Skeletal muscle satellite cell (primary cell): ENCODE data around the gene STARD13.
A peak's percentile ranks its signal among the peaks of the same experiment; 100 is the strongest.

Experiments used
- H3K27me3 ChIP-seq: 2 replicates; pipeline ENCODE4 v1.7.0; 2013; ENCODE audit warnings: low read length; ENCODE audit not compliant: control insufficient read depth, insufficient read depth
- H3K36me3 ChIP-seq: 2 replicates; pipeline ENCODE4 v1.7.0; 2013; ENCODE audit warnings: mild to moderate bottlenecking, control low read depth, low read length; ENCODE audit not compliant: insufficient read depth
- H3K4me1 ChIP-seq: 2 replicates; pipeline ENCODE4 v1.7.0; 2013; ENCODE audit warnings: low read length; ENCODE audit not compliant: control insufficient read depth, insufficient read depth
- H3K4me2 ChIP-seq: 2 replicates; pipeline ENCODE4 v1.7.0; 2013; ENCODE audit warnings: mild to moderate bottlenecking, low read length
- H3K4me3 ChIP-seq: 2 replicates; pipeline ENCODE4 v1.7.0; 2013; ENCODE audit warnings: low read length
- H3K9ac ChIP-seq: 2 replicates; pipeline ENCODE4 v1.7.0; 2013; ENCODE audit warnings: mild to moderate bottlenecking, low read depth, low read length, moderate library complexity
- H3K9me3 ChIP-seq: replicated peaks from 2 replicates; pipeline ENCODE4 v1.7.0; 2013; ENCODE audit warnings: mild to moderate bottlenecking, control low read depth, low read length

The STARD13 gene

GRCh38 chr13:33081666-33082065 is 203.9 kb downstream of the STARD13 start:
- Histone ChIP-seq H3K9me3 (no peaks in the 10 kb centered on the region), H3K4me2 (no peak overlapping the region), H3K27me3 (peaks cover 13% of the 10 kb centered on the region), H3K36me3 (no peaks in the 10 kb centered on the region), H3K4me1 (peaks cover 18% of the 10 kb centered on the region), H3K4me3 (no peak overlapping the region), H3K9ac (no peak overlapping the region)

- Histone ChIP-seq H3K4me2 (peak overlapping the region; percentile 65), H3K9me3 (no peaks in the 10 kb centered on the region), H3K9ac (no peak overlapping the region), H3K27me3 (peaks cover 13% of the 10 kb centered on the region), H3K4me3 (peak overlapping the region; percentile 18), H3K4me1 (peaks cover 18% of the 10 kb centered on the region), H3K36me3 (no peaks in the 10 kb centered on the region)
Observed at GRCh38 chr13:33080972-33081590, 204.5 kb downstream of the STARD13 start.

- H3K9me3 ChIP-seq: no peaks in the 10 kb centered on the region
- no peak overlapping the region for H3K4me3 ChIP-seq
- H3K36me3 ChIP-seq: no peaks in the 10 kb centered on the region
- H3K4me2 ChIP-seq: no peak overlapping the region
- H3K4me1 ChIP-seq: peaks cover 18% of the 10 kb centered on the region
- peaks cover 7% of the 10 kb centered on the region for H3K27me3 ChIP-seq
- H3K9ac ChIP-seq: no peak overlapping the region
Observed at GRCh38 chr13:33079960-33080359, 205.6 kb downstream of the STARD13 start.

- Histone ChIP-seq H3K9ac (no peak overlapping the region), H3K9me3 (no peaks in the 10 kb centered on the region), H3K27me3 (peaks cover 7% of the 10 kb centered on the region), H3K4me3 (no peak overlapping the region), H3K4me2 (no peak overlapping the region), H3K4me1 (peaks cover 18% of the 10 kb centered on the region), H3K36me3 (no peaks in the 10 kb centered on the region)
Observed at GRCh38 chr13:33078263-33078662, 207.3 kb downstream of the STARD13 start.

GRCh38 chr13:33076001-33076992 is 209.3 kb downstream of the STARD13 start:
- no peaks in the 10 kb centered on the region for H3K9me3 ChIP-seq
- no peak overlapping the region for H3K9ac ChIP-seq
- H3K4me1 ChIP-seq: peaks cover 10% of the 10 kb centered on the region

GRCh38 chr13:33073338-33073737 is 212.2 kb downstream of the STARD13 start:
- Histone ChIP-seq H3K9me3 (no peaks in the 10 kb centered on the region), H3K27me3 (peaks cover 2% of the 10 kb centered on the region), H3K4me1 (no peaks in the 10 kb centered on the region), H3K9ac (no peak overlapping the region), H3K4me2 (no peak overlapping the region), H3K4me3 (no peak overlapping the region), H3K36me3 (no peaks in the 10 kb centered on the region)

More at GRCh38 chr13:33076001-33076992, 209.3 kb downstream of the STARD13 start:
- H3K36me3 ChIP-seq: no peaks in the 10 kb centered on the region
- H3K4me2 ChIP-seq: no peak overlapping the region
- no peak overlapping the region for H3K4me3 ChIP-seq
- H3K27me3 ChIP-seq: peaks cover 7% of the 10 kb centered on the region

- H3K27me3 ChIP-seq: no peaks in the 10 kb centered on the region
- H3K4me1 ChIP-seq: no peaks in the 10 kb centered on the region
- no peak overlapping the region for H3K9ac ChIP-seq
Observed at GRCh38 chr13:33072759-33073158, 212.8 kb downstream of the STARD13 start.

GRCh38 chr13:33072282-33072681 is 213.3 kb downstream of the STARD13 start:
- H3K4me3 ChIP-seq: no peak overlapping the region
- no peaks in the 10 kb centered on the region for H3K36me3 ChIP-seq
- H3K9ac ChIP-seq: no peak overlapping the region
- no peaks in the 10 kb centered on the region for H3K4me1 ChIP-seq
- no peak overlapping the region for H3K4me2 ChIP-seq
- no peaks in the 10 kb centered on the region for H3K9me3 ChIP-seq
- H3K27me3 ChIP-seq: no peaks in the 10 kb centered on the region

More at GRCh38 chr13:33072759-33073158, 212.8 kb downstream of the STARD13 start:
- Histone ChIP-seq H3K4me2 (no peak overlapping the region), H3K9me3 (no peaks in the 10 kb centered on the region), H3K4me3 (no peak overlapping the region), H3K36me3 (no peaks in the 10 kb centered on the region)

- Histone ChIP-seq H3K4me3 (no peak overlapping the region), H3K4me1 (no peaks in the 10 kb centered on the region), H3K4me2 (no peak overlapping the region), H3K36me3 (no peaks in the 10 kb centered on the region), H3K9me3 (no peaks in the 10 kb centered on the region), H3K9ac (no peak overlapping the region), H3K27me3 (no peaks in the 10 kb centered on the region)
Observed at GRCh38 chr13:33070713-33071112, 214.8 kb downstream of the STARD13 start.

GRCh38 chr13:33069365-33069764 is 216.2 kb downstream of the STARD13 start:
- Histone ChIP-seq H3K4me2 (no peak overlapping the region), H3K9ac (no peak overlapping the region), H3K36me3 (no peaks in the 10 kb centered on the region), H3K9me3 (no peaks in the 10 kb centered on the region), H3K27me3 (peaks cover 7% of the 10 kb centered on the region), H3K4me1 (no peaks in the 10 kb centered on the region), H3K4me3 (no peak overlapping the region)

GRCh38 chr13:33066329-33066728 is 219.2 kb downstream of the STARD13 start:
- Histone ChIP-seq H3K27me3 (peaks cover 7% of the 10 kb centered on the region), H3K4me1 (no peaks in the 10 kb centered on the region), H3K4me3 (no peak overlapping the region), H3K4me2 (no peak overlapping the region), H3K9ac (no peak overlapping the region), H3K9me3 (no peaks in the 10 kb centered on the region), H3K36me3 (no peaks in the 10 kb centered on the region)
